ENCODE measurements around the gene CAMK2G. TPM values are rescaled to one million over a fixed set of nuclear protein-coding genes. Genes with fewer than 3 reads are reported as not detected.

CAMK2G gene
- total RNA-seq, 1 experiment from 2014 or later, result 41.4 TPM

- DNase-seq (ENCODE audit: low read depth, low spot score) (peak; percentile 86), ATAC-seq (peak; percentile 92)
- no TSS peak for BruUV-seq (replicated peaks)
- H3K27me3 ChIP-seq (ENCODE audit: control insufficient read depth, insufficient read depth, low read length), result no peaks in the 10 kb centered on the region
- H3K9me3 ChIP-seq (ENCODE audit: control insufficient read depth, insufficient read depth, low read depth, low read length), result no peaks in the 10 kb centered on the region
- H3K27ac ChIP-seq (ENCODE audit: low read length), result peak within 1 kb of the TSS; percentile 92
- ChIA-PET CTCF (no interaction called here), POLR2A (no interaction called here)
- peak within 1 kb of the TSS; percentile 86 to 95 for H3K4me3 ChIP-seq (ENCODE audit: low read depth in 2 of 2, low read length in 2 of 2)
- H3K4me1 ChIP-seq (ENCODE audit: control insufficient read depth, insufficient read depth, low read length), result peaks cover 27% of the 10 kb centered on the region
- in situ Hi-C loops (cut with HindIII; ENCODE audit: low pct_unique_long_range_greater_than_20kb, low sequenced_read_pairs) (no loop called here), intact Hi-C loops (cut with micrococcal nuclease; ENCODE audit: unreplicated experiment) (no loop called here)
- H3K36me3 ChIP-seq (ENCODE audit: control insufficient read depth, insufficient read depth, low read length), result peaks cover 5% of the 10 kb centered on the region; the same call in 1 of the 2 replicates
- TF ChIP-seq REST (IDR thresholded peaks at IDR 0.05; ENCODE audit: insufficient read depth in 1 of 2, low read depth in 2 of 2, low read length in 1 of 2) (no peak), POLR2AphosphoS5 (IDR thresholded peaks at IDR 0.05; ENCODE audit: low read depth, low read length) (peak; percentile 82), TCF7L2 (IDR thresholded peaks at IDR 0.05; ENCODE audit: low read depth, low read length) (no peak), SIN3A (IDR thresholded peaks at IDR 0.05; ENCODE audit: borderline replicate concordance, insufficient read depth, low read depth, low read length) (peak; percentile 97)
- TF ChIP-seq, protein P1, sequence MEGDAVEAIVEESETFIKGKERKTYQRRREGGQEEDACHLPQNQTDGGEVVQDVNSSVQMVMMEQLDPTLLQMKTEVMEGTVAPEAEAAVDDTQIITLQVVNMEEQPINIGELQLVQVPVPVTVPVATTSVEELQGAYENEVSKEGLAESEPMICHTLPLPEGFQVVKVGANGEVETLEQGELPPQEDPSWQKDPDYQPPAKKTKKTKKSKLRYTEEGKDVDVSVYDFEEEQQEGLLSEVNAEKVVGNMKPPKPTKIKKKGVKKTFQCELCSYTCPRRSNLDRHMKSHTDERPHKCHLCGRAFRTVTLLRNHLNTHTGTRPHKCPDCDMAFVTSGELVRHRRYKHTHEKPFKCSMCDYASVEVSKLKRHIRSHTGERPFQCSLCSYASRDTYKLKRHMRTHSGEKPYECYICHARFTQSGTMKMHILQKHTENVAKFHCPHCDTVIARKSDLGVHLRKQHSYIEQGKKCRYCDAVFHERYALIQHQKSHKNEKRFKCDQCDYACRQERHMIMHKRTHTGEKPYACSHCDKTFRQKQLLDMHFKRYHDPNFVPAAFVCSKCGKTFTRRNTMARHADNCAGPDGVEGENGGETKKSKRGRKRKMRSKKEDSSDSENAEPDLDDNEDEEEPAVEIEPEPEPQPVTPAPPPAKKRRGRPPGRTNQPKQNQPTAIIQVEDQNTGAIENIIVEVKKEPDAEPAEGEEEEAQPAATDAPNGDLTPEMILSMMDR (IDR thresholded peaks at IDR 0.05), result no peak
These were observed 89.1 kb downstream of the CAMK2G start, which contains the start of gene ZSWIM8 for GRCh38 chr10:73785211-73785720. TSS of gene ZSWIM8 (plus strand) at chr10:73785606. CDS start at chr10:73785879, 273 bp downstream.

DNA sequence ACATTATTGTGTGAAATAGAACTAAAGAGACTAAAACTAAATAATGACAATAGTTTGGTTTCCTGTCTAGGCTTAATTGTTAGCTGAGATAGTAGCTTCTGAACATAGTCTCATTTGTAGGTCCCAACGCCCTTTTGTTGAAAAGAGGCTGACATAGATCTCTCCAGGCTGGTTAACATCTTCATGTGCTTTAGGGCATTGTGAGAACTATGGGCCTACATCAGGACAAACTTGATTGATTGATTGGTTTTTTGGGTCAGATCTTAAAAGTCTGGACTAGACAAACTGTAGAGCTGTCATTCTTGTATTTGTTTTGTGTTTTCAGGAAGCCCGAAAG, 91.6 kb downstream of the CAMK2G start:
- no peaks in the 10 kb centered on the region for H3K9me3 ChIP-seq (ENCODE audit: control insufficient read depth, insufficient read depth, low read depth, low read length)
- CTCF ChIA-PET, result no interaction called here
- DNase-seq (ENCODE audit: low read depth, low spot score) (no peak), ATAC-seq (no peak)
- H3K27me3 ChIP-seq (ENCODE audit: control insufficient read depth, insufficient read depth, low read length), result no peaks in the 10 kb centered on the region
- POLR2A ChIA-PET, result no interaction called here
- no peak for TF ChIP-seq TCF7L2 (IDR thresholded peaks at IDR 0.05; ENCODE audit: low read depth, low read length)
- peak overlapping the region; percentile 81 to 89 for H3K4me3 ChIP-seq (ENCODE audit: low read depth in 2 of 2, low read length in 2 of 2)
- H3K27ac ChIP-seq (ENCODE audit: low read length), result peak overlapping the region; percentile 94
- intact Hi-C loops (cut with micrococcal nuclease; ENCODE audit: unreplicated experiment), result no loop called here
- BruUV-seq (replicated peaks), result TSS peak; percentile 65
- H3K4me1 ChIP-seq (ENCODE audit: control insufficient read depth, insufficient read depth, low read length), result peaks cover 36% of the 10 kb centered on the region
- in situ Hi-C loops (cut with HindIII; ENCODE audit: low pct_unique_long_range_greater_than_20kb, low sequenced_read_pairs), result no loop called here
- H3K36me3 ChIP-seq (ENCODE audit: control insufficient read depth, insufficient read depth, low read length), result peaks cover 3% of the 10 kb centered on the region; the same call in 1 of the 2 replicates

Data from Panc1 (cell line).